ENCODE results near the gene TMEM271.
A peak's percentile ranks its signal among the peaks of the same experiment; 100 is the strongest.
"Not testable (repeated sequence)": the region's sequence is repeated elsewhere in the genome, so short reads cannot be mapped to it uniquely, and the experiment has no call there.

The TMEM271 gene

GRCh38 chr4:578451-579443 lies 2.7 kb upstream of the TMEM271 start:
- no peak for DNase-seq

- DNase-seq, result no peak
Observed at GRCh38 chr4:577499-578450, 1.7 kb upstream of the TMEM271 start.

GRCh38 chr4:576991-577498 lies 950 bp upstream of the TMEM271 start:
- DNase-seq, result no peak

- no peak for DNase-seq
Observed at GRCh38 chr4:575281-576141, 584 bp downstream of the TMEM271 start.

- DNase-seq, result no peak
Observed at GRCh38 chr4:574346-575161, 1.5 kb downstream of the TMEM271 start.

- peak in 1 of 2 experiments; percentile 37 for DNase-seq
Observed at GRCh38 chr4:573122-573892, 2.8 kb downstream of the TMEM271 start.

- DNase-seq, result no peak
Observed at GRCh38 chr4:572594-572993, 3.5 kb downstream of the TMEM271 start.

GRCh38 chr4:571838-572572 lies 4.1 kb downstream of the TMEM271 start:
- DNase-seq, result no peak

- DNase-seq, result no peak
Observed at GRCh38 chr4:570754-571153, 5.3 kb downstream of the TMEM271 start.

- no peak for DNase-seq
Observed at GRCh38 chr4:569958-570667, 6.0 kb downstream of the TMEM271 start.

- no peak for DNase-seq
Observed at GRCh38 chr4:568962-569361, 7.1 kb downstream of the TMEM271 start.

GRCh38 chr4:568351-568652 lies 7.8 kb downstream of the TMEM271 start:
- DNase-seq, result no peak

GRCh38 chr4:567457-568350 lies 8.4 kb downstream of the TMEM271 start:
- no peak for DNase-seq

- DNase-seq, result no peak
Observed at GRCh38 chr4:566508-567295, 9.4 kb downstream of the TMEM271 start.

- DNase-seq, result no peak
Observed at GRCh38 chr4:566035-566434, 10.1 kb downstream of the TMEM271 start.

- DNase-seq, result not testable (repeated sequence)
Observed at GRCh38 chr4:565614-566013, 10.5 kb downstream of the TMEM271 start.

GRCh38 chr4:562458-562857 lies 13.6 kb downstream of the TMEM271 start:
- not testable (repeated sequence) for DNase-seq
